Right lobe of liver (tissue), 6 donors: ENCODE data around the gene GMNN. TPM values are rescaled to one million over a fixed set of nuclear protein-coding genes. Genes with fewer than 3 reads are reported as not detected.

Experiments
- ATAC-seq, 4 donors: fragments of 200-7000 bp; cut with Tn5 transposase; one replicate each; pipeline ENCODE4 v1.9.1; 2020; ENCODE audit warnings: mild to moderate bottlenecking in 4 of 4, moderate library complexity in 4 of 4
- DNase-seq, 3 donors: peaks; one replicate each; pipeline ENCODE4 v3.0.0-alpha.2; 2020
- H3K27ac ChIP-seq, 3 donors: fragments of 200-600 bp; one replicate each; pipeline ENCODE4 v1.8.0; 2022
- H3K27me3 ChIP-seq, 2 donors: fragments of 200-600 bp; one replicate each; pipeline ENCODE4 v1.8.0; 2022
- H3K36me3 ChIP-seq, 4 donors: fragments of 200-600 bp; sonication (generic) in 1 of 4; one replicate each; pipeline versions ENCODE4 v1.5.1 to v1.8.0; 2017 to 2022; ENCODE audit warnings: control low read depth in 1 of 4
- H3K4me1 ChIP-seq, 4 donors: fragments of 200-600 bp; sonication (generic) in 1 of 4; one replicate each; pipeline versions ENCODE4 v1.5.1 to v1.8.0; 2017 to 2022; ENCODE audit warnings: control low read depth in 1 of 4
- H3K4me3 ChIP-seq, 3 donors: fragments of 200-600 bp; one replicate each; pipeline ENCODE4 v1.8.0; 2022
- H3K9me3 ChIP-seq, 4 donors: fragments of 200-600 bp; sonication (generic) in 1 of 4; one replicate each; pipeline versions ENCODE4 v1.5.1 to v1.8.0; 2017 to 2022; ENCODE audit warnings: control low read depth in 1 of 4
- CTCF ChIP-seq, 4 donors: fragments of 200-600 bp in 3 of 4; fragments of 450-650 bp in 1 of 4; IDR thresholded peaks; one replicate each; pipeline versions ENCODE4 v1.5.1 to v1.8.0; 2016 to 2022; ENCODE audit warnings: antibody characterized with exemption in 4 of 4, mild to moderate bottlenecking in 2 of 4
- POLR2A ChIP-seq: fragments of 450-650 bp; IDR thresholded peaks from one replicate; pipeline ENCODE4 v1.6.1; 2017; ENCODE audit warnings: antibody characterized with exemption, mild to moderate bottlenecking
- WGBS: methylation state at CpG from one replicate; pipeline ENCODE4 v1.1.6; 2018; ENCODE audit warnings: low coverage, low lambda C conversion rate; ENCODE audit not compliant: insufficient coverage; ENCODE audit errors: missing lambda C conversion rate; 5-methylcytosine and 5-hydroxymethylcytosine counted together
- intact Hi-C, 2 donors: fragments of 100-400 bp; cut with DNase I; formaldehyde crosslinking; loops; one replicate each; pipeline versions ENCODE4 v1.11.2 to v1.14.1; 2022
- total RNA-seq, 6 experiments: library from RNA; depleted of rRNA in 2 of 6; stranded (reverse); fragments of >200 nt in 2 of 6; fragmentation: NEBNext Ultra II Directional in 3 of 6; extraction: Animal tissue kit (Norgen Biotek cat#: 25700) in 3 of 6; gene quantifications; one replicate each; pipeline versions ENCODE4 v1.1.0 to v1.2.4, GENCODE V29; 2016 to 2023
- donor health status: DM: no; HTN: yes; CAD: no.
- donor health status: DM: no; HTN: no; CAD: no.
- donor health status: DM: no; HTN: no; CAD: no.
- donor health status: DM: no; HTN: yes; CAD: no.
- donor health status: DM: no; HTN: yes; CAD: no.

Gene GMNN
- total RNA-seq, 6 experiments from 2014 or later: 7.7 to 19.0 (median 8.3) TPM

- Histone ChIP-seq H3K9me3 (no peaks in the 10 kb centered on the region), H3K4me3 (no peak overlapping the region), H3K27ac (no peak overlapping the region), H3K36me3 (peaks cover 0 to 5% (median 0%) of the 10 kb centered on the region in 4 donors), H3K27me3 (no peaks in the 10 kb centered on the region), H3K4me1 (peaks cover 0 to 16% (median 4%) of the 10 kb centered on the region in 4 donors)
- intact Hi-C loops: no loop called here
- ATAC-seq (no peak), DNase-seq (no peak)
- 100% methylated on average over 1 of the region's 1 CpG for WGBS
- TF ChIP-seq CTCF (IDR thresholded peaks at IDR 0.05): no peak
- TF ChIP-seq POLR2A: no peak
Measured at GRCh38 chr6:24778121-24778520, 3.4 kb downstream of the GMNN start.

- Histone ChIP-seq H3K27ac (no peak overlapping the region), H3K9me3 (no peaks in the 10 kb centered on the region), H3K4me1 (peaks cover 0 to 16% (median 4%) of the 10 kb centered on the region in 4 donors), H3K36me3 (peaks cover 0 to 7% (median 0%) of the 10 kb centered on the region in 4 donors), H3K27me3 (no peaks in the 10 kb centered on the region), H3K4me3 (no peak overlapping the region)
- intact Hi-C loops: no loop called here
- DNase-seq (no peak), ATAC-seq (no peak)
- no peak for TF ChIP-seq CTCF (IDR thresholded peaks at IDR 0.05)
- no peak for TF ChIP-seq POLR2A
Measured at GRCh38 chr6:24778878-24779277, 4.1 kb downstream of the GMNN start.

GRCh38 chr6:24779416-24780016, 4.8 kb downstream of the GMNN start:
- no peak for ATAC-seq
- Histone ChIP-seq H3K4me1 (peaks cover 0 to 16% (median 4%) of the 10 kb centered on the region in 4 donors), H3K27me3 (no peaks in the 10 kb centered on the region), H3K4me3 (no peak overlapping the region), H3K36me3 (peaks cover 0 to 13% (median 0%) of the 10 kb centered on the region in 4 donors), H3K27ac (no peak overlapping the region), H3K9me3 (no peaks in the 10 kb centered on the region)
- intact Hi-C loops: no loop called here
- no peak for DNase-seq
- TF ChIP-seq CTCF (IDR thresholded peaks at IDR 0.05) (no peak), POLR2A (no peak)
- 9% methylated on average over 3 of the region's 3 CpGs for WGBS

GRCh38 chr6:24780206-24780605, 5.5 kb downstream of the GMNN start:
- Histone ChIP-seq H3K27me3 (no peaks in the 10 kb centered on the region), H3K4me3 (no peak overlapping the region), H3K36me3 (peaks cover 0 to 18% (median 0%) of the 10 kb centered on the region in 4 donors), H3K9me3 (no peaks in the 10 kb centered on the region), H3K27ac (no peak overlapping the region), H3K4me1 (peaks cover 0 to 16% (median 4%) of the 10 kb centered on the region in 4 donors)
- 89% methylated on average over 4 of the region's 4 CpGs for WGBS
- TF ChIP-seq POLR2A (no peak), CTCF (IDR thresholded peaks at IDR 0.05) (no peak)
- no peak for ATAC-seq
- DNase-seq: no peak
- intact Hi-C loops: no loop called here
